SK-N-MC (cell line): ENCODE measurements around the gene COL9A1.

ENCODE experiments used
- EZH2 ChIP-seq: fragments of 200-600 bp; sonication (generic); IDR thresholded peaks from one replicate; pipeline ENCODE4 v1.6.1; 2017; ENCODE audit warnings: antibody characterized with exemption
- FOXP2 ChIP-seq: optimal IDR thresholded peaks from 2 replicates; pipeline ENCODE3; 2011; ENCODE audit warnings: mild to moderate bottlenecking, moderate library complexity; ENCODE audit not compliant: insufficient read depth; ENCODE audit errors: extremely low read length, control extremely low read depth
- POLR2AphosphoS5 ChIP-seq: IDR thresholded peaks from 2 replicates; pipeline ENCODE4 v1.6.1; 2012; ENCODE audit warnings: mild to moderate bottlenecking, low read depth, low read length, borderline replicate concordance

DNA sequence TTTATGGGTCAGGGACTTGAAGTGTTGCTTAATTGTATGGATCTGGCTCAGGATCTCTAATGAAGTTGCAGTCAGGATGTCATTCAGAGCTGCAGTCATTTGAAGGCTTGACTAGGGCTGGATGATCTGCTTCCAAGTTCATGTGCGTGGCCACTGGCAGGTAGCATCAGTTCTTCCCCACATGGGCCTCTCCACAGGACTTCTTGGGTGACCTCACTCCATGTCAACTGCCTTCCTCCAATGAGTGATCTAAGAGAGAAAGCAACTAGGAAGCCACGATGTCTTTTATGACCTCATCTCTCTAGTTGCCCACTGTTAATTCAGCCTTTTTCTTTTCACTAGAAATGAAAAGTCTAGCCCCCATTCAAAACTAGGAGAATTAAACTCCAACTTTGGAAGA is 104.1 kb downstream of the COL9A1 start:
- TF ChIP-seq EZH2 (no peak), POLR2AphosphoS5 (no peak), FOXP2 (no peak)
